ENCODE data around the gene HDC.

HDC gene

GRCh38 chr15:50252556-50252955, 13.0 kb downstream of the HDC start:
- DNase-seq = no peak

GRCh38 chr15:50251638-50252182, 13.8 kb downstream of the HDC start:
- no peak for DNase-seq

GRCh38 chr15:50250760-50251394, 14.6 kb downstream of the HDC start:
- DNase-seq = no peak

- no peak for DNase-seq
Measured at GRCh38 chr15:50249704-50250103, 15.8 kb downstream of the HDC start.

- DNase-seq = no peak
Measured at GRCh38 chr15:50248994-50249582, 16.4 kb downstream of the HDC start.

- no peak for DNase-seq
Measured at GRCh38 chr15:50247819-50248655, 17.5 kb downstream of the HDC start.

- DNase-seq = no peak
Measured at GRCh38 chr15:50246631-50247030, 18.9 kb downstream of the HDC start.

- no peak for DNase-seq
Measured at GRCh38 chr15:50244959-50245624, 20.4 kb downstream of the HDC start.

GRCh38 chr15:50244153-50244552, 21.4 kb downstream of the HDC start:
- DNase-seq = no peak

GRCh38 chr15:50241684-50242450, 23.7 kb downstream of the HDC start:
- no peak for DNase-seq

- no peak for DNase-seq
Measured at GRCh38 chr15:50238255-50238654, 27.3 kb downstream of the HDC start.

- DNase-seq = no peak
Measured at GRCh38 chr15:50236433-50236832, 29.1 kb downstream of the HDC start.

- DNase-seq = no peak
Measured at GRCh38 chr15:50235794-50236193, 29.7 kb downstream of the HDC start.

GRCh38 chr15:50234764-50235163, 30.8 kb downstream of the HDC start:
- no peak for DNase-seq

GRCh38 chr15:50233192-50233736, 32.3 kb downstream of the HDC start:
- no peak for DNase-seq

- no peak for DNase-seq
Measured at GRCh38 chr15:50232791-50233190, 32.7 kb downstream of the HDC start.

GRCh38 chr15:50231761-50232160, 33.8 kb downstream of the HDC start:
- no peak for DNase-seq

GRCh38 chr15:50229336-50229735, 36.2 kb downstream of the HDC start:
- DNase-seq = no peak

- DNase-seq = no peak
Measured at GRCh38 chr15:50228866-50229265, 36.7 kb downstream of the HDC start.

GRCh38 chr15:50227076-50227475, 38.5 kb downstream of the HDC start:
- DNase-seq = no peak

- DNase-seq = no peak
Measured at GRCh38 chr15:50225938-50226337, 39.6 kb downstream of the HDC start.

- DNase-seq = no peak
Measured at GRCh38 chr15:50225057-50225456, 40.5 kb downstream of the HDC start.

All from SIG-M5 (cell line).